Parathyroid adenoma (tissue), 2 donors: Measurements from ENCODE around the gene EXOC4.

Experiments
- H2AFZ ChIP-seq: fragments of 300-600 bp; sonication (generic); one replicate; pipeline ENCODE4 v1.7.0; 2017; ENCODE audit warnings: antibody characterized with exemption, mild to moderate bottlenecking
- H3K27ac ChIP-seq: fragments of 300-600 bp; sonication (generic); one replicate; pipeline ENCODE4 v1.7.0; 2017
- H3K27me3 ChIP-seq: fragments of 300-600 bp; sonication (generic); one replicate; pipeline ENCODE4 v1.7.0; 2017; ENCODE audit warnings: low read length; ENCODE audit not compliant: control insufficient read depth, insufficient read depth
- H3K36me3 ChIP-seq: fragments of 300-600 bp; sonication (generic); one replicate; pipeline ENCODE4 v1.7.0; 2017; ENCODE audit warnings: low read length; ENCODE audit not compliant: control insufficient read depth, insufficient read depth
- H3K4me1 ChIP-seq: fragments of 300-600 bp; sonication (generic); one replicate; pipeline ENCODE4 v1.7.0; 2017; ENCODE audit warnings: control low read depth
- H3K4me2 ChIP-seq: fragments of 300-600 bp; sonication (generic); one replicate; pipeline ENCODE4 v1.7.0; 2017; ENCODE audit warnings: low read length
- H3K4me3 ChIP-seq: fragments of 300-600 bp; sonication (generic); one replicate; pipeline ENCODE4 v1.7.0; 2017; ENCODE audit warnings: low read depth, low read length
- H3K79me2 ChIP-seq: fragments of 300-600 bp; sonication (generic); one replicate; pipeline ENCODE4 v1.7.0; 2017; ENCODE audit warnings: control low read depth
- H3K9ac ChIP-seq: fragments of 300-600 bp; sonication (generic); one replicate; pipeline ENCODE4 v1.7.0; 2017; ENCODE audit warnings: mild to moderate bottlenecking
- H3K9me3 ChIP-seq: fragments of 300-600 bp; sonication (generic); one replicate; pipeline ENCODE4 v1.7.0; 2017; ENCODE audit warnings: low read length; ENCODE audit not compliant: control insufficient read depth
- TF ChIP-seq, protein P1 (sequence below): fragments of 300-600 bp; sonication (generic); IDR thresholded peaks from one replicate; pipeline ENCODE4 v1.7.0; 2017; ENCODE audit warnings: antibody characterized with exemption, mild to moderate bottlenecking
- donor health status: primary hyperparathyroidism.

EXOC4 gene

DNA sequence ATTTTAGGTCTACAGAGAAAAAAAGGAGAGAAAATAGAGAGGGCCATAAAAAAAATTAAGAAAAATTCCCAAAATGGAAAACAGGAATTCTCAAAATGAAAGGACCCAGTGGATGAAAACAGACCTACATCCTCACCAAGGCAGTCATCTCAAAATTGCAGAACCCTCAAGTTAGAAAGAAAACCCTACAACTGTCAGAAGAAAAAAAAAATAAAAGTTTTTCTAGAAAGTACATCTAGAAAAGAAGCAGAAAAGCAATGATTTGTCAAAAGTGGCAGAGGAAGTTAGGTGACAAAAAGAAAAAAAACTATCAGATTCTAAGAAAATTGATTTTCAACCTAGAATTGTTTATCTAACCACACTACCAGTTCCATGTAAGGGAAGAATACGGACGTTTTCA, 706.6 kb downstream of the EXOC4 start:
- Histone ChIP-seq H3K4me1 (peaks cover 14% of the 10 kb centered on the region), H3K9me3 (no peaks in the 10 kb centered on the region), H3K36me3 (no peaks in the 10 kb centered on the region), H3K79me2 (no peaks in the 10 kb centered on the region), H3K9ac (no peak overlapping the region), H3K4me3 (no peak overlapping the region), H2AFZ (no peak overlapping the region), H3K27me3 (no peaks in the 10 kb centered on the region), H3K4me2 (no peak overlapping the region), H3K27ac (no peak overlapping the region)
- TF ChIP-seq, protein P1, sequence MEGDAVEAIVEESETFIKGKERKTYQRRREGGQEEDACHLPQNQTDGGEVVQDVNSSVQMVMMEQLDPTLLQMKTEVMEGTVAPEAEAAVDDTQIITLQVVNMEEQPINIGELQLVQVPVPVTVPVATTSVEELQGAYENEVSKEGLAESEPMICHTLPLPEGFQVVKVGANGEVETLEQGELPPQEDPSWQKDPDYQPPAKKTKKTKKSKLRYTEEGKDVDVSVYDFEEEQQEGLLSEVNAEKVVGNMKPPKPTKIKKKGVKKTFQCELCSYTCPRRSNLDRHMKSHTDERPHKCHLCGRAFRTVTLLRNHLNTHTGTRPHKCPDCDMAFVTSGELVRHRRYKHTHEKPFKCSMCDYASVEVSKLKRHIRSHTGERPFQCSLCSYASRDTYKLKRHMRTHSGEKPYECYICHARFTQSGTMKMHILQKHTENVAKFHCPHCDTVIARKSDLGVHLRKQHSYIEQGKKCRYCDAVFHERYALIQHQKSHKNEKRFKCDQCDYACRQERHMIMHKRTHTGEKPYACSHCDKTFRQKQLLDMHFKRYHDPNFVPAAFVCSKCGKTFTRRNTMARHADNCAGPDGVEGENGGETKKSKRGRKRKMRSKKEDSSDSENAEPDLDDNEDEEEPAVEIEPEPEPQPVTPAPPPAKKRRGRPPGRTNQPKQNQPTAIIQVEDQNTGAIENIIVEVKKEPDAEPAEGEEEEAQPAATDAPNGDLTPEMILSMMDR = no peak

DNA sequence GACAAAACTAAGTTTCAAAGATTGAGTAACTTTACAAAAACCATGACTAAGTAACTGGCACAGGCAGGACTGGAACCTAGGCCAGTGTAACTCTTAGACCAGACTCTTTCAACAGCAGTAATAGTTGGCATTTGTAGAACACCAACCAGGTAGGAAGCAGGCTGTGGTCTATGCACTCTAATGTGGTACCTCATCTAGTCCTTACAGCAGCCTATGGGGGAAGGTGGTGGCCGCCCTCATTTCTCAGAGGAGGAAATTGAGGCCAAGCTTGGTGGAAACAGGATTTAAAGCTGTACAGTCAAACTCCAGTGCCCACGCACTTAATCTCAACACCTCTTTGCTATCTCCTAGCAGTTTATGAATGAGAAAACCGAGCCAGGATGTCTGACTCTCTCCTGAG, 708.8 kb downstream of the EXOC4 start:
- Histone ChIP-seq H3K4me1 (peaks cover 14% of the 10 kb centered on the region), H3K9ac (no peak overlapping the region), H3K4me2 (no peak overlapping the region), H3K27me3 (no peaks in the 10 kb centered on the region), H3K27ac (no peak overlapping the region), H3K9me3 (no peaks in the 10 kb centered on the region), H3K79me2 (no peaks in the 10 kb centered on the region), H3K36me3 (no peaks in the 10 kb centered on the region), H2AFZ (no peak overlapping the region), H3K4me3 (no peak overlapping the region)
- TF ChIP-seq, protein P1 = no peak

GRCh38 chr7:133962646-133963045, 709.8 kb downstream of the EXOC4 start:
- Histone ChIP-seq H3K4me3 (no peak overlapping the region), H3K36me3 (no peaks in the 10 kb centered on the region), H3K79me2 (no peaks in the 10 kb centered on the region), H3K9ac (no peak overlapping the region), H3K9me3 (no peaks in the 10 kb centered on the region), H3K27ac (no peak overlapping the region), H3K4me2 (no peak overlapping the region), H2AFZ (no peak overlapping the region), H3K27me3 (no peaks in the 10 kb centered on the region), H3K4me1 (peaks cover 14% of the 10 kb centered on the region)
- TF ChIP-seq, protein P1 = no peak

GRCh38 chr7:133963629-133964028, 710.8 kb downstream of the EXOC4 start:
- Histone ChIP-seq H3K36me3 (no peaks in the 10 kb centered on the region), H3K27ac (no peak overlapping the region), H3K9ac (no peak overlapping the region), H3K79me2 (no peaks in the 10 kb centered on the region), H2AFZ (no peak overlapping the region), H3K27me3 (no peaks in the 10 kb centered on the region), H3K4me3 (no peak overlapping the region), H3K4me2 (no peak overlapping the region), H3K9me3 (no peaks in the 10 kb centered on the region), H3K4me1 (peaks cover 5% of the 10 kb centered on the region)
- TF ChIP-seq, protein P1 = no peak

DNA sequence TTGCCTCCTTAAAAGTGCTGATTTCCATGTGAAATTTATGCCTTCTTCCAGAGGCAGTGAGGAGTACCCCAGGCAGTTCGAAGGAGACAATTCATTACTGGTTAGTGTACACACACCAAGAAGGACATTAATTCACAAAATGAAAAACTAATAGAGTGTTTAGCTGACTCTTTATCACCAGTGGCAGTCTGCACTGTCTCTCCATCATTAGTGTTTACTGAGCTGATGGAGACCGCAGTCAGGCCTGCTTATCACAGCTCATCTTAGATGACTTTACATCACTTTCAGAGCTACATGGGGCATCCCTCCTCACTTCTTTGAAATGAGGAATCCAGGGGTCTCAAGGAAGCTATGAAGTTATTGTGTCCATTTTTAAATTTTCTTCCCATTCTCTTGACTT, 718.7 kb downstream of the EXOC4 start:
- H3K4me3 ChIP-seq = no peak overlapping the region
- H2AFZ ChIP-seq = no peak overlapping the region
- no peaks in the 10 kb centered on the region for H3K27me3 ChIP-seq
- H3K9ac ChIP-seq = no peak overlapping the region
- no peak overlapping the region for H3K27ac ChIP-seq
- TF ChIP-seq, protein P1 = no peak
- H3K4me1 ChIP-seq = no peaks in the 10 kb centered on the region
- no peak overlapping the region for H3K4me2 ChIP-seq
- H3K79me2 ChIP-seq = no peaks in the 10 kb centered on the region
- no peaks in the 10 kb centered on the region for H3K36me3 ChIP-seq
- no peaks in the 10 kb centered on the region for H3K9me3 ChIP-seq
